ENCODE results near the gene ACO2. TPM values are rescaled to one million over a fixed set of nuclear protein-coding genes. Genes with fewer than 3 reads are reported as not detected.

ACO2 gene
- total and polyA plus RNA-seq, 2 of the 13 experiments (the other 11 are each of a cell fraction or from before 2014, with no cell fraction given) = 19.2 to 45.6 TPM

DNA sequence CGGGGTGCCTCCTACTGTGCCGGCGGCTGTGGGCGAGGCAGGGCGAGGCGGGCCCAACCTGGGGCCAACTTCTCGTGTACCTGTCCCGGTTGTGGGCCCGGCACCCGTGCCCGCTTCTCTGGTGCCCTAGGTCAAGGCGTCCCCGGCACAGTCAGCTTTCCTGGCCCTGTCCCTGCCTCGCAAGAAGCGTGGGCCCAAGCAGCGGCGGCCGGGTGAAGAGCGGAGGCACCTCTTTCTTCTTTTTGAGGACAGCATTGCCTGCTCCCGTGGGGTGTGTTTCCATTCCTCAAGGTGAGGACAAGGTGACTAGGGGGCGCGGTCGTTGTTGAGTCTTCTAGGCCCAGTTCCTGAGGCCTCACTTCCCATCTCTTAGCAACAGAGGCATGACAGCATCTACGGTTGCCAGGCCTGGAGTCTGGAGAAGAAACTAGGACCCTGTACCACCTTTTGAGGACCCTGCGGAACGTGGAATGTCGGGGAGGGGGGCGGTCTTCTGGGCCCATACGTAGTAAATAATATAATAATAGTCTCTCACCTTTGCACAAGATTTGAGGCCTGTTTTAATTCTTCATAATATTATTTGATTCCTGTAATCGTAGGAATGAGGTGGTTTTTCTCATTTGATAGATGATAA, 418 bp downstream of the ACO2 start (continued):
- TF ChIP-seq, protein P1, sequence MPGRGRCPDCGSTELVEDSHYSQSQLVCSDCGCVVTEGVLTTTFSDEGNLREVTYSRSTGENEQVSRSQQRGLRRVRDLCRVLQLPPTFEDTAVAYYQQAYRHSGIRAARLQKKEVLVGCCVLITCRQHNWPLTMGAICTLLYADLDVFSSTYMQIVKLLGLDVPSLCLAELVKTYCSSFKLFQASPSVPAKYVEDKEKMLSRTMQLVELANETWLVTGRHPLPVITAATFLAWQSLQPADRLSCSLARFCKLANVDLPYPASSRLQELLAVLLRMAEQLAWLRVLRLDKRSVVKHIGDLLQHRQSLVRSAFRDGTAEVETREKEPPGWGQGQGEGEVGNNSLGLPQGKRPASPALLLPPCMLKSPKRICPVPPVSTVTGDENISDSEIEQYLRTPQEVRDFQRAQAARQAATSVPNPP (CRISPR knock-in tag; IDR thresholded peaks at IDR 0.05) = no peak
- TF ChIP-seq, protein P2, sequence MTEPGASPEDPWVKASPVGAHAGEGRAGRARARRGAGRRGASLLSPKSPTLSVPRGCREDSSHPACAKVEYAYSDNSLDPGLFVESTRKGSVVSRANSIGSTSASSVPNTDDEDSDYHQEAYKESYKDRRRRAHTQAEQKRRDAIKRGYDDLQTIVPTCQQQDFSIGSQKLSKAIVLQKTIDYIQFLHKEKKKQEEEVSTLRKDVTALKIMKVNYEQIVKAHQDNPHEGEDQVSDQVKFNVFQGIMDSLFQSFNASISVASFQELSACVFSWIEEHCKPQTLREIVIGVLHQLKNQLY (CRISPR knock-in tag; IDR thresholded peaks at IDR 0.05) = no peak
- TF ChIP-seq SP140L (CRISPR knock-in tag; IDR thresholded peaks at IDR 0.05; ENCODE audit: borderline replicate concordance) = no peak
- TF ChIP-seq FOXK2 (IDR thresholded peaks at IDR 0.05) = no peak
- TF ChIP-seq MAFK (conservative IDR thresholded peaks at IDR 0.05 in 1 of 2, IDR thresholded peaks at IDR 0.05 in 1 of 2; ENCODE audit: low read length in 2 of 2) = no peak
- no peak for TF ChIP-seq ZNF121 (CRISPR knock-in tag; IDR thresholded peaks at IDR 0.05)
- TF ChIP-seq ZNF253 (CRISPR knock-in tag; IDR thresholded peaks at IDR 0.05; ENCODE audit: borderline replicate concordance) = no peak
- TF ChIP-seq, protein P3, sequence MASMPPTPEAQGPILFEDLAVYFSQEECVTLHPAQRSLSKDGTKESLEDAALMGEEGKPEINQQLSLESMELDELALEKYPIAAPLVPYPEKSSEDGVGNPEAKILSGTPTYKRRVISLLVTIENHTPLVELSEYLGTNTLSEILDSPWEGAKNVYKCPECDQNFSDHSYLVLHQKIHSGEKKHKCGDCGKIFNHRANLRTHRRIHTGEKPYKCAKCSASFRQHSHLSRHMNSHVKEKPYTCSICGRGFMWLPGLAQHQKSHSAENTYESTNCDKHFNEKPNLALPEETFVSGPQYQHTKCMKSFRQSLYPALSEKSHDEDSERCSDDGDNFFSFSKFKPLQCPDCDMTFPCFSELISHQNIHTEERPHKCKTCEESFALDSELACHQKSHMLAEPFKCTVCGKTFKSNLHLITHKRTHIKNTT (CRISPR knock-in tag; IDR thresholded peaks at IDR 0.05) = no peak
- TF ChIP-seq SSRP1 (CRISPR knock-in tag; IDR thresholded peaks at IDR 0.05) = no peak
- no peak for TF ChIP-seq NR2F2 (IDR thresholded peaks at IDR 0.05; ENCODE audit: borderline replicate concordance, low read depth)
- TF ChIP-seq, protein P4, sequence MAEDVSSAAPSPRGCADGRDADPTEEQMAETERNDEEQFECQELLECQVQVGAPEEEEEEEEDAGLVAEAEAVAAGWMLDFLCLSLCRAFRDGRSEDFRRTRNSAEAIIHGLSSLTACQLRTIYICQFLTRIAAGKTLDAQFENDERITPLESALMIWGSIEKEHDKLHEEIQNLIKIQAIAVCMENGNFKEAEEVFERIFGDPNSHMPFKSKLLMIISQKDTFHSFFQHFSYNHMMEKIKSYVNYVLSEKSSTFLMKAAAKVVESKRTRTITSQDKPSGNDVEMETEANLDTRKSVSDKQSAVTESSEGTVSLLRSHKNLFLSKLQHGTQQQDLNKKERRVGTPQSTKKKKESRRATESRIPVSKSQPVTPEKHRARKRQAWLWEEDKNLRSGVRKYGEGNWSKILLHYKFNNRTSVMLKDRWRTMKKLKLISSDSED (CRISPR knock-in tag; IDR thresholded peaks at IDR 0.05) = no peak
- TF ChIP-seq, protein P5, sequence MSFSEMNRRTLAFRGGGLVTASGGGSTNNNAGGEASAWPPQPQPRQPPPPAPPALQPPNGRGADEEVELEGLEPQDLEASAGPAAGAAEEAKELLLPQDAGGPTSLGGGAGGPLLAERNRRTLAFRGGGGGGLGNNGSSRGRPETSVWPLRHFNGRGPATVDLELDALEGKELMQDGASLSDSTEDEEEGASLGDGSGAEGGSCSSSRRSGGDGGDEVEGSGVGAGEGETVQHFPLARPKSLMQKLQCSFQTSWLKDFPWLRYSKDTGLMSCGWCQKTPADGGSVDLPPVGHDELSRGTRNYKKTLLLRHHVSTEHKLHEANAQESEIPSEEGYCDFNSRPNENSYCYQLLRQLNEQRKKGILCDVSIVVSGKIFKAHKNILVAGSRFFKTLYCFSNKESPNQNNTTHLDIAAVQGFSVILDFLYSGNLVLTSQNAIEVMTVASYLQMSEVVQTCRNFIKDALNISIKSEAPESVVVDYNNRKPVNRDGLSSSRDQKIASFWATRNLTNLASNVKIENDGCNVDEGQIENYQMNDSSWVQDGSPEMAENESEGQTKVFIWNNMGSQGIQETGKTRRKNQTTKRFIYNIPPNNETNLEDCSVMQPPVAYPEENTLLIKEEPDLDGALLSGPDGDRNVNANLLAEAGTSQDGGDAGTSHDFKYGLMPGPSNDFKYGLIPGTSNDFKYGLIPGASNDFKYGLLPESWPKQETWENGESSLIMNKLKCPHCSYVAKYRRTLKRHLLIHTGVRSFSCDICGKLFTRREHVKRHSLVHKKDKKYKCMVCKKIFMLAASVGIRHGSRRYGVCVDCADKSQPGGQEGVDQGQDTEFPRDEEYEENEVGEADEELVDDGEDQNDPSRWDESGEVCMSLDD (CRISPR knock-in tag; IDR thresholded peaks at IDR 0.05; ENCODE audit: borderline replicate concordance) = no peak
- no peak for TF ChIP-seq RBM39 (IDR thresholded peaks at IDR 0.05; ENCODE audit: low read depth, low read length, poor library complexity, severe bottlenecking)
- TF ChIP-seq, protein P6, sequence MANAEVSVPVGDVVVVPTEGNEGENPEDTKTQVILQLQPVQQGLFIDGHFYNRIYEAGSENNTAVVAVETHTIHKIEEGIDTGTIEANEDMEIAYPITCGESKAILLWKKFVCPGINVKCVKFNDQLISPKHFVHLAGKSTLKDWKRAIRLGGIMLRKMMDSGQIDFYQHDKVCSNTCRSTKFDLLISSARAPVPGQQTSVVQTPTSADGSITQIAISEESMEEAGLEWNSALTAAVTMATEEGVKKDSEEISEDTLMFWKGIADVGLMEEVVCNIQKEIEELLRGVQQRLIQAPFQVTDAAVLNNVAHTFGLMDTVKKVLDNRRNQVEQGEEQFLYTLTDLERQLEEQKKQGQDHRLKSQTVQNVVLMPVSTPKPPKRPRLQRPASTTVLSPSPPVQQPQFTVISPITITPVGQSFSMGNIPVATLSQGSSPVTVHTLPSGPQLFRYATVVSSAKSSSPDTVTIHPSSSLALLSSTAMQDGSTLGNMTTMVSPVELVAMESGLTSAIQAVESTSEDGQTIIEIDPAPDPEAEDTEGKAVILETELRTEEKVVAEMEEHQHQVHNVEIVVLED (CRISPR knock-in tag; IDR thresholded peaks at IDR 0.05; ENCODE audit: borderline replicate concordance) = peak; percentile 33; the same call in 1 of the 2 replicates
- no peak for TF ChIP-seq ZFP36L2 (CRISPR knock-in tag; IDR thresholded peaks at IDR 0.05)
- TF ChIP-seq ZNF224 (CRISPR knock-in tag; IDR thresholded peaks at IDR 0.05) = no peak
- TF ChIP-seq KAT8 (CRISPR knock-in tag; IDR thresholded peaks at IDR 0.05) = no peak; the same call in 1 of the 2 replicates
- TF ChIP-seq TBX2 (CRISPR knock-in tag; IDR thresholded peaks at IDR 0.05; ENCODE audit: borderline replicate concordance) = no peak; the same call in none of the 2 replicates
- peak; percentile 54; the same call in 1 of the 2 replicates for TF ChIP-seq ZBTB3 (CRISPR knock-in tag; IDR thresholded peaks at IDR 0.05; ENCODE audit: borderline replicate concordance, low read depth)
- peak; percentile 4; the same call in 1 of the 2 replicates for TF ChIP-seq ZNF160 (CRISPR knock-in tag; IDR thresholded peaks at IDR 0.05)
- no peak for TF ChIP-seq SRSF9 (IDR thresholded peaks at IDR 0.05; ENCODE audit: borderline replicate concordance, insufficient read depth, low read depth, low read length, poor library complexity, severe bottlenecking)

Measured in HepG2 (cell line).